ENCODE measurements around the gene CFTR. TPM values are rescaled to one million over a fixed set of nuclear protein-coding genes. Genes with fewer than 3 reads are reported as not detected.

The CFTR gene
- total RNA-seq, 1 experiment from 2014 or later, result 1.2 TPM

GRCh38 chr7:117639966-117640365 lies 160.1 kb downstream of the CFTR start:
- no peak overlapping the region for H3K14ac ChIP-seq (ENCODE audit: insufficient read depth, low read length)
- no peak overlapping the region for H3K56ac ChIP-seq (ENCODE audit: insufficient read length, low read depth, low read length)
- H2AK5ac ChIP-seq (ENCODE audit: insufficient read length, low read length), result no peak overlapping the region
- H3K23ac ChIP-seq (ENCODE audit: insufficient read length, low read depth, low read length), result no peak overlapping the region
- H3K18ac ChIP-seq (ENCODE audit: insufficient read length, low read depth, low read length), result no peak overlapping the region
- no peaks in the 10 kb centered on the region for H3K79me1 ChIP-seq (ENCODE audit: insufficient read depth, low read depth, low read length, poor library complexity, severe bottlenecking)
- no peak overlapping the region for H2BK20ac ChIP-seq (ENCODE audit: low read depth, low read length, poor library complexity, severe bottlenecking)
- no peaks in the 10 kb centered on the region for H4K20me1 ChIP-seq (ENCODE audit: control insufficient read depth, insufficient read depth, insufficient read length)
- no peak overlapping the region for H3K4me2 ChIP-seq (ENCODE audit: insufficient read depth, insufficient read length, low read length)
- no peaks in the 10 kb centered on the region for H3K9me3 ChIP-seq (ENCODE audit: control insufficient read depth, low read depth, low read length)
- Mint-ChIP-seq H3K9me3 (peaks cover 0 to 6% of the 10 kb centered on the region in 2 experiments; a peak in 1 of 5 replicates), H3K4me1 (peaks cover 0 to 3% of the 10 kb centered on the region in 2 experiments; a peak in 1 of 4 replicates), H3K27me3 (ENCODE audit: low read depth) (no peaks in the 10 kb centered on the region), H3K36me3 (ENCODE audit: insufficient read depth in 1 of 3, low read depth in 3 of 3) (peaks cover 0 to 7% (median 0%) of the 10 kb centered on the region in 3 experiments; a peak in 1 of 7 replicates), H3K27ac (no peak overlapping the region), H3K4me3 (no peak overlapping the region)
- no peak overlapping the region for H2AFZ ChIP-seq (ENCODE audit: low read length)
- DNase-seq, result no peak
- H3K27ac ChIP-seq (ENCODE audit: insufficient read length, low read depth, low read length), result no peak overlapping the region
- no peaks in the 10 kb centered on the region for H3K4me1 ChIP-seq (ENCODE audit: insufficient read depth, low read length)
- H3K9ac ChIP-seq (ENCODE audit: extremely low read depth, insufficient read length, low read length), result no peak overlapping the region
- no peak overlapping the region for H4K5ac ChIP-seq (ENCODE audit: insufficient read length, low read depth, low read length)
- no peaks in the 10 kb centered on the region for H3K79me2 ChIP-seq (ENCODE audit: insufficient read depth, low read length)
- H3K23me2 ChIP-seq (ENCODE audit: insufficient read length, low read depth, low read length, poor library complexity, severe bottlenecking), result no peaks in the 10 kb centered on the region
- H2BK120ac ChIP-seq (ENCODE audit: low read depth, low read length, poor library complexity, severe bottlenecking), result no peak overlapping the region
- no peak overlapping the region for H3T11ph ChIP-seq (ENCODE audit: low read length)
- no peak overlapping the region for H3K4ac ChIP-seq (ENCODE audit: low read depth, low read length)
- H4K8ac ChIP-seq (replicated peaks; ENCODE audit: insufficient read length, low read depth, low read length), result no peak overlapping the region
- H4K91ac ChIP-seq (ENCODE audit: insufficient read length, low read depth, low read length), result no peak overlapping the region
- H2BK15ac ChIP-seq (ENCODE audit: low read depth, low read length), result no peak overlapping the region
- H3K27me3 ChIP-seq (ENCODE audit: insufficient read depth, low read length), result no peaks in the 10 kb centered on the region
- no CpG with 5 or more reads among the region's 2 CpGs for WGBS (ENCODE audit: extremely low coverage, insufficient read length, low lambda C conversion rate)
- no peak overlapping the region for H2BK5ac ChIP-seq (ENCODE audit: insufficient read length, low read length)
- no peak for TF ChIP-seq CTCF (conservative IDR thresholded peaks at IDR 0.05)
- no peak overlapping the region for H2BK12ac ChIP-seq (ENCODE audit: insufficient read length, low read depth, low read length)
